ENCODE measurements around the gene CIAO2B. TPM values are rescaled to one million over a fixed set of nuclear protein-coding genes. Genes with fewer than 3 reads are reported as not detected.
"Not testable (repeated sequence)": the region's sequence is repeated elsewhere in the genome, so short reads cannot be mapped to it uniquely, and the experiment has no call there.

CIAO2B gene
- total and polyA plus RNA-seq, 2 experiments from 2014 or later: 92.4 to 181 TPM

GRCh38 chr16:66898207-66898606, 36.0 kb downstream of the CIAO2B start (continued):
- TF ChIP-seq CTCF (conservative IDR thresholded peaks at IDR 0.05; ENCODE audit: low read depth in 2 of 2): no peak
- TF ChIP-seq ZNF331 (CRISPR knock-in tag; IDR thresholded peaks at IDR 0.05; ENCODE audit: low read depth): no peak
- no peak for TF ChIP-seq EZH2phosphoT487 (IDR thresholded peaks at IDR 0.05; ENCODE audit: unreplicated experiment)
- no peak for TF ChIP-seq ETS1 (IDR thresholded peaks at IDR 0.05)
- no peak for TF ChIP-seq STAT1 (IDR thresholded peaks at IDR 0.05; ENCODE audit: unreplicated experiment)
- TF ChIP-seq ZNF114 (CRISPR knock-in tag; IDR thresholded peaks at IDR 0.05): no peak
- no peak for TF ChIP-seq NANOG (IDR thresholded peaks at IDR 0.05; ENCODE audit: borderline replicate concordance)
- TF ChIP-seq JUNB (IDR thresholded peaks at IDR 0.05; ENCODE audit: unreplicated experiment): no peak
- no peak for TF ChIP-seq POLR2AphosphoS5 (IDR thresholded peaks at IDR 0.05; ENCODE audit: low read depth)
- no peak for TF ChIP-seq CREB1 (CRISPR knock-in tag; IDR thresholded peaks at IDR 0.05; ENCODE audit: low read depth)

GRCh38 chr16:66896682-66897081, 37.5 kb downstream of the CIAO2B start:
- H3K4me1 ChIP-seq (ENCODE audit: insufficient read depth); H3K27ac Mint-ChIP-seq; H3K27me3 ChIP-seq (ENCODE audit: insufficient read depth); H3K4me2 ChIP-seq; H3K4me3 ChIP-seq; ATAC-seq; H2AFZ ChIP-seq; H4K20me1 ChIP-seq (replicated peaks; ENCODE audit: insufficient read depth); H3K4me3 Mint-ChIP-seq; H3F3A ChIP-seq (replicated peaks; ENCODE audit: low read depth); H3K36me3 ChIP-seq (ENCODE audit: insufficient read depth); H3K36me3 Mint-ChIP-seq (ENCODE audit: low read depth); H3K27ac ChIP-seq (ENCODE audit: low read depth); H3K27me3 Mint-ChIP-seq (ENCODE audit: insufficient read depth, low read depth, poor library complexity); H3K9me2 ChIP-seq (ENCODE audit: insufficient read depth); H3K79me2 ChIP-seq (replicated peaks; ENCODE audit: insufficient read depth); H3K4me1 Mint-ChIP-seq; H3K9me3 Mint-ChIP-seq; DNase-seq (ENCODE audit: low spot score): not testable (repeated sequence)

GRCh38 chr16:66895999-66896398, 38.2 kb downstream of the CIAO2B start:
- no peaks in the 10 kb centered on the region for H3K79me2 ChIP-seq (replicated peaks; ENCODE audit: insufficient read depth)
- Mint-ChIP-seq H3K36me3 (ENCODE audit: low read depth) (peaks cover 5% of the 10 kb centered on the region; the same call in 1 of the 3 replicates), H3K9me3 (no peaks in the 10 kb centered on the region; the same call in 2 of the 3 replicates), H3K4me3 (no peak overlapping the region), H3K27ac (no peak overlapping the region), H3K27me3 (ENCODE audit: insufficient read depth, low read depth, poor library complexity) (peaks cover 8% of the 10 kb centered on the region), H3K4me1 (peaks cover 10% of the 10 kb centered on the region; the same call in 2 of the 3 replicates)
- H4K20me1 ChIP-seq (replicated peaks; ENCODE audit: insufficient read depth): no peaks in the 10 kb centered on the region; the same call in 1 of the 2 replicates
- H3K4me1 ChIP-seq (ENCODE audit: insufficient read depth): peaks cover 8% of the 10 kb centered on the region; the same call in 1 of the 2 replicates
- no peaks in the 10 kb centered on the region for H3K9me2 ChIP-seq (ENCODE audit: insufficient read depth)
- H3K27ac ChIP-seq (ENCODE audit: low read depth): no peak overlapping the region
- H3K4me3 ChIP-seq: no peak overlapping the region
- H3K36me3 ChIP-seq (ENCODE audit: insufficient read depth): no peaks in the 10 kb centered on the region
- no peaks in the 10 kb centered on the region for H3K27me3 ChIP-seq (ENCODE audit: insufficient read depth)
- DNase-seq (ENCODE audit: low spot score) (no peak), ATAC-seq (no peak)
- no peak overlapping the region for H3K4me2 ChIP-seq
- H3F3A ChIP-seq (replicated peaks; ENCODE audit: low read depth): 0 out of 2 replicates have a peak, but pooled peaks cover 4% of the 10 kb centered on the region
- H2AFZ ChIP-seq: no peak overlapping the region
- no peak for TF ChIP-seq JUNB (IDR thresholded peaks at IDR 0.05; ENCODE audit: unreplicated experiment)
- TF ChIP-seq STAT1 (IDR thresholded peaks at IDR 0.05; ENCODE audit: unreplicated experiment): no peak
- TF ChIP-seq EZH2phosphoT487 (IDR thresholded peaks at IDR 0.05; ENCODE audit: unreplicated experiment): no peak
- TF ChIP-seq ZNF114 (CRISPR knock-in tag; IDR thresholded peaks at IDR 0.05): no peak
- TF ChIP-seq ETS1 (IDR thresholded peaks at IDR 0.05): no peak
- no peak for TF ChIP-seq CTCF (conservative IDR thresholded peaks at IDR 0.05; ENCODE audit: low read depth in 2 of 2)
- TF ChIP-seq NANOG (IDR thresholded peaks at IDR 0.05; ENCODE audit: borderline replicate concordance): no peak
- TF ChIP-seq POLR2AphosphoS5 (IDR thresholded peaks at IDR 0.05; ENCODE audit: low read depth): no peak
- TF ChIP-seq EZH2 (IDR thresholded peaks at IDR 0.05; ENCODE audit: low read depth, unreplicated experiment): no peak
- no peak for TF ChIP-seq REST (IDR thresholded peaks at IDR 0.05; ENCODE audit: unreplicated experiment)

Data from GM23338 (cell line).